Lung (tissue), 12 donors: ENCODE data around the gene ETV6. TPM values are rescaled to one million over a fixed set of nuclear protein-coding genes. Genes with fewer than 3 reads are reported as not detected.

Source experiments
- ATAC-seq: fragments of 200-7000 bp; cut with Tn5 transposase; one replicate; pipeline ENCODE4 v1.9.1; 2020; ENCODE audit warnings: moderate number of reproducible peaks; ENCODE audit not compliant: insufficient read depth, low FRiP score
- DNase-seq, 3 donors: peaks; one replicate each; pipeline ENCODE4 v3.0.0-alpha.2; 2013 to 2017
- H3K27ac ChIP-seq, 2 donors: one replicate each; pipeline ENCODE4 v1.5.1; 2013; ENCODE audit warnings: mild to moderate bottlenecking in 2 of 2, moderate library complexity in 2 of 2, control low read depth in 1 of 2, inconsistent platforms in 1 of 2, low read depth in 1 of 2, low read length in 1 of 2
- H3K27me3 ChIP-seq, 3 donors: one replicate each; pipeline ENCODE4 v1.5.1; 2013; ENCODE audit warnings: low read length in 2 of 3; ENCODE audit not compliant: control insufficient read depth in 3 of 3, insufficient read depth in 3 of 3
- H3K36me3 ChIP-seq, 4 donors: one replicate each; pipeline ENCODE4 v1.5.1; 2013; ENCODE audit warnings: low read length in 4 of 4, mild to moderate bottlenecking in 1 of 4, moderate library complexity in 1 of 4; ENCODE audit not compliant: control insufficient read depth in 4 of 4, insufficient read depth in 4 of 4
- H3K4me1 ChIP-seq, 5 donors: one replicate each; pipeline ENCODE4 v1.5.1; 2013; ENCODE audit warnings: low read length in 5 of 5, mild to moderate bottlenecking in 2 of 5, moderate library complexity in 1 of 5; ENCODE audit not compliant: control insufficient read depth in 5 of 5, insufficient read depth in 5 of 5
- H3K4me3 ChIP-seq: one replicate; pipeline ENCODE4 v1.5.1; 2013; ENCODE audit warnings: mild to moderate bottlenecking, control low read depth, moderate library complexity
- H3K9ac ChIP-seq, 2 donors: one replicate each; pipeline ENCODE4 v1.5.1; 2013; ENCODE audit warnings: low read length in 2 of 2, control low read depth in 1 of 2; ENCODE audit not compliant: insufficient read depth in 1 of 2
- H3K9me3 ChIP-seq, 4 donors: one replicate each; pipeline ENCODE4 v1.5.1; 2013; ENCODE audit warnings: low read length in 3 of 4, mild to moderate bottlenecking in 1 of 4, moderate library complexity in 1 of 4; ENCODE audit not compliant: control insufficient read depth in 4 of 4, insufficient read depth in 3 of 4
- CTCF ChIP-seq: IDR thresholded peaks from 2 replicates; pipeline ENCODE4 v1.5.1; 2012; ENCODE audit warnings: mild to moderate bottlenecking; ENCODE audit errors: control extremely low read depth, extremely low read depth
- WGBS, 2 donors: extraction: QIAGEN DNeasy Blood & Tissue Kit; methylation state at CpG; one replicate each; pipeline ENCODE4 v1.1.7; 2013; 5-methylcytosine and 5-hydroxymethylcytosine counted together
- polyA plus RNA-seq, 2 donors: library from polyadenylated mRNA; stranded (reverse); fragments of 200-250 nt; gene quantifications; one replicate each; pipeline ENCODE4 v1.2.1, GENCODE V29; 2013
- total RNA-seq, 2 donors: library from RNA; depleted of rRNA in 1 of 2; stranded (reverse); fragments of >200 nt in 1 of 2; gene quantifications; one replicate each; pipeline ENCODE4 v1.2.1, GENCODE V29; 2014 to 2021
- donor health status: control.
- donor health status: control.
- donor health status: Bipolar disorder and iron deficiency.
- donor health status: healthy.
- donor health status: DM: yes; HTN: yes; CAD: no.

The ETV6 gene
- total and polyA plus RNA-seq, 4 donors, result 8.6 to 45.7 (median 13.6) TPM

GRCh38 chr12:11773889-11774677 is 124.6 kb downstream of the ETV6 start:
- H3K36me3 ChIP-seq, result peaks cover 0 to 2% (median under 1%) of the 10 kb centered on the region in 4 donors
- no peak for TF ChIP-seq CTCF
- ATAC-seq (peak; percentile 42), DNase-seq (no peak)
- H3K9me3 ChIP-seq, result no peaks in the 10 kb centered on the region
- H3K27ac ChIP-seq, result peak overlapping the region in 1 of 2 donors; percentile 37
- peaks cover 4 to 19% (median 11%) of the 10 kb centered on the region in 5 donors for H3K4me1 ChIP-seq
- H3K9ac ChIP-seq, result no peak overlapping the region
- no peaks in the 10 kb centered on the region for H3K27me3 ChIP-seq
- 35 to 74% methylated on average over 10 of the region's 10 CpGs for WGBS, 2 donors
- no peak overlapping the region for H3K4me3 ChIP-seq

- Histone ChIP-seq H3K36me3 (peaks cover 0 to 2% (median under 1%) of the 10 kb centered on the region in 4 donors), H3K4me1 (peaks cover 4 to 19% (median 16%) of the 10 kb centered on the region in 5 donors), H3K27me3 (no peaks in the 10 kb centered on the region), H3K4me3 (no peak overlapping the region), H3K27ac (no peak overlapping the region), H3K9me3 (no peaks in the 10 kb centered on the region), H3K9ac (no peak overlapping the region)
- TF ChIP-seq CTCF, result no peak
- no peak for ATAC-seq
- 47 to 72% methylated on average over 6 of the region's 6 CpGs for WGBS, 2 donors
- DNase-seq, result no peak
Observed at GRCh38 chr12:11774821-11775220, 125.3 kb downstream of the ETV6 start.

- H3K27me3 ChIP-seq, result no peaks in the 10 kb centered on the region
- H3K27ac ChIP-seq, result no peak overlapping the region
- ATAC-seq, result no peak
- no peak overlapping the region for H3K9ac ChIP-seq
- DNase-seq, result no peak
- no peak for TF ChIP-seq CTCF
- H3K4me3 ChIP-seq, result no peak overlapping the region
- peaks cover 4 to 17% (median 13%) of the 10 kb centered on the region in 5 donors for H3K4me1 ChIP-seq
- 90 to 92% methylated on average over 3 of the region's 3 CpGs for WGBS, 2 donors
- H3K36me3 ChIP-seq, result peaks cover 0 to 2% (median under 1%) of the 10 kb centered on the region in 4 donors
- H3K9me3 ChIP-seq, result no peaks in the 10 kb centered on the region
Observed at GRCh38 chr12:11776316-11776715, 126.8 kb downstream of the ETV6 start.
